GM18951 (cell line): ENCODE measurements around the gene DNAAF6.
"Not testable (repeated sequence)": the region's sequence is repeated elsewhere in the genome, so short reads cannot be mapped to it uniquely, and the experiment has no call there.

Source experiments
- POLR2A ChIP-seq: IDR thresholded peaks from 4 replicates; pipeline ENCODE4 v1.6.1; 2011; ENCODE audit warnings: mild to moderate bottlenecking; ENCODE audit not compliant: insufficient read length, insufficient read depth; ENCODE audit errors: extremely low read depth
- in situ Hi-C: fragments of 300-500 bp; cut with MboI; formaldehyde crosslinking; loops from one replicate; pipeline ENCODE4 v1.12.0; 2022; ENCODE audit warnings: low sequenced_read_pairs, mixed read lengths, inconsistent platforms; ENCODE audit not compliant: unreplicated experiment

DNAAF6 gene

DNA sequence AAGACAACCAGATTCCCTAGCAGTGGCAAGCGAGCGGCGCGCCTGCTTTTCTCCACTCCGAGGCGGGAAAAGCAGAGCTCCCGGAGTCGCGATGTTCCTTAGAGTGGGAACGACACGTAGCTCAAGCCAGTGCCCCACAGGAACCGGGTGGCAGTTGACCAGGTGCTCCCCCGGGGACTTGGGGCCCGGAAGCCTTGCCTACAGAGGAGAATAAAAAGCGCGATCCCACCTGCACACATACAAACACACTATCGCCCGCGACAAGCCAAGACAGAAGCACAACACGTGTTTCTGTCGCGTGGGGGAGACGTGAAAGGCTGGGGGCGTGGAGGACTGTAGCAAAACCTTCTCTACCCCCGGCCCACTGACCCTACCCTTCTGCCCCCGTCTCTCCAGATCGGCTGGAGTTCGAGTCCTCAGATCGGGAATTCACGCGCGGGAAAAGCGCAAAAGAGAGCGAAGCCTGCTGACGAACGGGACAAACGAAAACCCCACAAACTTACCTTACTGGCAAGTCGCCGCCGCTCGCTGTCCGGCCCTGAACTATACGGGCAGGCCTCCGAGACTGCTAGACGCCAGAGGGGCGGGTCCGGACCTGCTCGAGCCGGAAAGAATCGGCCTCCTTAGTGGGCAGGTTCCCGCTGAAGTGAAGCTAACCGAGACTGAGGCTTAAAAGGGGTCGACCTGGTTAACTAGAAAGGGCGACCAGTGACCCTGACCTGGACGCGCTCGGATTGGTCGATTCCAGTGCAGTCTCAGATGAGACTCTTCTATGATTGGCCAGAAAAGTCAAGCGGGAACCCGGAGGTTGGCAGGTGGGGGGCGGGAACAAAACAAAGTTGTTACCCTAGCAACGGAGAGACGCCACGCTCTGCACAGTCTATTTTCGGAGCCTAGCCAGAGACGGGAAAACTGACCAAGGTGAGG, at the start of gene DNAAF6, which contains the start of gene NUP62CL:
DNAAF6 (plus strand) TSS at position 842 of the 927 bp plus-strand sequence. CDS start 6,265 bp downstream, outside the sequence.
NUP62CL (minus strand) TSS at position 664 of the 927 bp plus-strand sequence. CDS start 31,287 bp downstream, outside the sequence.
- in situ Hi-C loops = no loop called here
- TF ChIP-seq POLR2A = no peak

DNA sequence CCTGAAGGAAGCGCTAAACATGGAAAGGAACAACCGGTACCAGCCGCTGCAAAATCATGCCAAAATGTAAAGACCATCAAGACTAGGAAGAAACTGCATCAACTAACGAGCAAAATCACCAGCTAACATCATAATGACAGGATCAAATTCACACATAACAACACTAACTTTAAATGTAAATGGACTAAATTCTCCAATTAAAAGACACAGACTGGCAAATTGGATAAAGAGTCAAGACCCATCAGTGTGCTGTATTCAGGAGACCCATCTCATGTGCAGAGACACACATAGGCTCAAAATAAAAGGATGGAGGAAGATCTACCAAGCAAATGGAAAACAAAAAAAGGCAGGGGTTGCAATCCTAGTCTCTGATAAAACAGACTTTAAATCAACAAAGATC, 48.8 kb upstream of the DNAAF6 start:
- in situ Hi-C loops = not testable (repeated sequence)

DNA sequence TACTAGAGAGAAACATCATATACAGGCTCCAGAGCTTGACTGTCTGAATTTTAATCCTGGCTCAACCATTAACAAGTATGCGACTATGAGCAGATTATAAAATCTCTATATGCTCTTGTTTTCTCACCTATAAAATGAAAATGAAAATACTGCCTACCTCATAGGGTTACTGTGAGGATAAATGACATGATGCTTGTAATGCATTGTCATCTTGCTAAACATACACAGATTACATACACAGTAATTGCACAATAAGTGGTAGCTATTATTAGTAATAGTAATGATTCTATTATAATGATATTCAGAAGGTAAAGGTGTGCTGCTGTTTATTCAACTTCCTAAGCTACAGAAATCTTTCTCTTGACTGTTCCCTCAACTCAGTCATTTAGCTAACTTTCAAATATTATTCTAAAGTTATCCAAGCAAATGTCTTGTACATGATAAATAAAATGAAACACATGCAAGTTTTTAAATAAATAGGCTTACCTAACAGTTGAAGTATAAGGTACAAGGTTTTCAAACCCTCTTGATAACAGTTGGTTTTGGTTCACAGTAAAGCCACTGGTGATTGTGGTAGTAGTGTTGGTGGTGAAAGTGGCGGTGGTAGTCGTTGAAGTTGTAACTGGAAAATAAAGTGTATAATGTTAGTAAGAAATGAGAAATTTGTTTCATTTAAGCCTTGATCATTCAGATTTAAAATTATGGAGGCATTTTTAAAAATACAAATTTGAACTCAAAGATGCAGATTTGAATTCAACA, 39.1 kb upstream of the DNAAF6 start:
- no peak for TF ChIP-seq POLR2A
- in situ Hi-C loops = no loop called here

DNA sequence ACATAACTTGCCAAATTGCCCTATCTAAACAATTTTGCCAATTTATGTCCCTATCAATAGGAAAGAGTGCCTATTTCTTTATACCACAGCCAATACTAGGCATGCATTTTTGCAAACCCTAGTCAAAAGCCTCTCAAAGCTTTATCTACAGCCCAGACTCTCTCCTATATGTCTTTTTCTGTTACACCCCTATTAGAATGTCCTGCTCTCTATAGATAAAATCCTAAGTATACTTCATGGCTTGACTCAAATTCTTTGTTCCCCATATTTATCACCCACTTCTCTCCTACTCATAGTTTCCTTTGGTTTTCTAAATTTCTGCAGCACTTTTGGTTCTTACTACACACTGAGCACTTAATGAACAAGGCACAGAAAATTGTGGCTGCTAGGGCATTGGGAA, 38.2 kb upstream of the DNAAF6 start:
- in situ Hi-C loops = no loop called here
- no peak for TF ChIP-seq POLR2A

DNA sequence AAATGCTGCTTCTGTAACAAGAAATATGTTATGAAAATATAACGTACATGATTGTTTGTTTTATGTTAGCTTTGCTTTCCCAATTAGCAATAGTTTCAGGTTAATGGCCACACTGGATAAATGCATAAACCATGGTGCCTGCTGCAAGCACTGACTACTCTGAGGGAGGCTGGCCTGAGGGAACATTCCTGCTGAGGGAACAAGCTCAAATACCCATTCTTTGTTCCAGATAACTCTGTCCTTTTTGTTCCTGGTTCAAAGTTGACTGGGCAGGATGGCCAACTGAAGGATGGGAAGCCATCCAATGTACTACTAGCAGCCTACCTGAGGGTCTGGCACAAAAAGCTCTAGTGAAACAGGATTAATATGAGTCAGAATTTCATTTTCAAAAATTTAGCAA, 37.7 kb upstream of the DNAAF6 start:
- in situ Hi-C loops = no loop called here
- no peak for TF ChIP-seq POLR2A

DNA sequence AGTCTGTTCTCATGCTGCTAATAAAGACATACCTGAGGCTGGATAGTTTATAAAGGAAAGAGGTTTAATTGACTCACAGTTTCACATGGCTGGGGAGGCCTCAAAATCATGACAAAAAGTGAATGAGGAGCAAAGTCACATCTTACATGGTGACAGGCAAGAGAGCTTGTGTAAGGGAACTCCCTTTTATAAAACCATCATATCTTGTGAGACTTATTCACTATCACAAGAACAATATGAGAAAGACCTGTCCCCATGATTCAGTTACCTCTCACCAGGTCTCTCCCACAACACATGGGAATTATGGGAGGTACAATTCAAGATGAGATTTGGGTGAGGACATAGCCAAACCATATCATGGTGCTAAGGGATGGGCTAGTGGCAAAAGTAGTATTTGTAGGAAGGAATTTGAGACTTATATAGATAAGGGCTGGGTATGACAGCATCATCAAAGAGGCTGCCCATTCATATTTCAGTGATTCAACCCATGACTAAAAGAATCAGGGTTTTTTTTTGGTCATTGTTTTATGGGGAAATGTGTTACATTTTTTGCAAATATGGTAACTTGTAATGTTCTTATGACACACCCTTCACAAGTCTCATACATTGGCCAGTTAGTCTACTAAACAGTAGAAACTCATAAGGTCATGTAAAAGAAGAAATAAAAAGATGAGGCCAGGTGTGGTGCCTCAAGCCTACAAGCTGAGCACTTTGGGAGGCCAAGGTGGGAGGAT, 34.9 kb upstream of the DNAAF6 start:
- no peak for TF ChIP-seq POLR2A
- in situ Hi-C loops = no loop called here

DNA sequence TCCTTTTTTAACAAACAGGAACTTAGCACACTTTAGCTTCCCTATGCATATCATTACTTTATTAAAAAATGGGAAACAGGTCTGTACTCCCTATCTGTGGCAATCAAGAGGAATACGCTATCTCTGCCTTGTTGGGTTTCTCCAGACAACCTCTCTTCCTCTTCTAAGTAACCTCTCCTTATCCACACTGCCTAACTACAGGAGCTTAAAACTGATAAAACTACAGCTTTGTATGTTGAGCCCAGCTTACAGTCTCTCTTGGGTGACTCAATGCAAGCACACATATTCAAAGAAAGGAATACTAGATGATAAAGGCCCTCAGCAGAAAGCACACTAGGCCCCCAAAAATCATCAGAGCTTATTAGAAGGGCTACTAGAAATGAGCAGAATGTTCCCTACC, 9.1 kb upstream of the DNAAF6 start:
- TF ChIP-seq POLR2A = no peak
- in situ Hi-C loops = no loop called here

DNA sequence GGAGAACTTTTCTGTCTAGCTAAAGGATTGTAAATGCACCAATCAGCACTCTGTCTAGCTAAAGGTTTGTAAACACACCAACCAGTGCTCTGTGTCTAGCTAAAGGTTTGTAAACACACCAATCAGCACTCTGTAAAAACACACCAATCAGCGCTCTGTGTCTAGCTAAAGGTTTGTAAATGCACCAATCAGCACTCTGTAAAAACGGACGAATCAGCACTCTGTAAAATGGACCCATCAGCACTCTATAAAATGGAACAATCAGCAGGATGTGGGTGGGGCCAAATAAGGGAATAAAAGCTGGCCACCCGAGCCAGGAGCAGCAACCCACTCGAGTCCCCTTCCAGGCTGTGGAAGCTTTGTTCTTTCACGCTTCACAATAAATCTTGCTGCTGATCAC, 8.3 kb upstream of the DNAAF6 start:
- in situ Hi-C loops = not testable (repeated sequence)

DNA sequence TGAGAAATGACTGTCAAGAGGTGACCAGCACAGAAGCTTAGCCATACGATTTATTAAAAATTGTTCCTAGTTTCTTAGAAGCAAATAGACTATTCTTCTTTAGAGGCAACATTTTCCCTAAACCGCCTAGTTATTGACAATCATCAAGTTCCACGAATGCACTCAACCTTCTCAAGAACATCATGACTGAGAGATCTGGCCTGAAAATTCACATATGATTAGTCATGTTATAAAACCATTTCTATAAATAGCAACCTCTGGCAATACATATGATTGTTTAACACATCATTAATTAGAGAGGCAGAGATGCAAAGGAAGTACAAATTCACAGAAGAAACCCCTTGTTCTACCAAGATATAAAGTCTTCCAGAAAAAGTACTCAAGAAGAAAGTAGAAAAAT, 6.9 kb upstream of the DNAAF6 start:
- in situ Hi-C loops = no loop called here
- TF ChIP-seq POLR2A = no peak

DNA sequence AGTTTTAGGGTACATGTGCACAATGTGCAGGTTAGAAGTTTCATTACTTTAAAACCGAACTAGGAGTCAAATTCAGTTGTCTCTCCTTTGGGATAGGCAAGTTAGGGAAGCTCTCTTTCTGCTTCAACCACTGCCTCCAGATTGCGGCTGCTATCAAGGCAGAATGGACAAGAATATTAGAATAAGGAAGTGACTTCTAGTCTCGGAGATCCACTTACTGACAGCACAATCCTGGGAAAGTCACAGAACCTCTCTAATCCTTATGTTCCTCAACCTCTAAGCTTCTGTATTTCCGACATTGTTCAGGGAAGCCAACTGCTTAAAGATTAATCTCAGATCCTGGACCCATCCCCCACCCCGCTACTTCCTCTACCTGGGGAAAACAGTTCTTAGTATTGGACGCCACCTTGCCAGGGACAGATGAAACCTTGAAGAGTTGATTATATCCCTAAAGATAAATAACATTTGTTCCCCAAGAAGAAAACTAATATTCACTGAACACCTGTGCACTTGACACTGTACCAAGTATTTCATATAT, 2.3 kb upstream of the DNAAF6 start:
- TF ChIP-seq POLR2A = no peak
- in situ Hi-C loops = no loop called here

DNA sequence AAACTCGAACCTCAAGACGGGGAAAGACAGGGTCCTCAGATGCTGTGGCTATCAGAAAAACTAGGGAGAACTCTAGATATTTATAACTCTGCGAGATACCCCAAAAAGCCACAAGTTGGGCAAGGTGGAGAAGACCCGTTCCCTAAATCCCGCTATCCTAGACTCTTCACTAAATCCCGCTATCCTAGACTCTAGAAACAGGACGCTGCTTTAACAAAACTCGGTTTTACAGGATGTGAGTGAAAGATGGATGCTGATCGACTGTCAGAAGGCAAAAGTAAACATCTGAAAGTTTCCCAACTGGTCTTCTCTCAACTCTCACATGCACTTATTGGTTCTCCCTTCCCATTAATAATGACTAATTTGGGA, 270 bp downstream of the DNAAF6 start:
- in situ Hi-C loops = no loop called here
- TF ChIP-seq POLR2A = no peak

DNA sequence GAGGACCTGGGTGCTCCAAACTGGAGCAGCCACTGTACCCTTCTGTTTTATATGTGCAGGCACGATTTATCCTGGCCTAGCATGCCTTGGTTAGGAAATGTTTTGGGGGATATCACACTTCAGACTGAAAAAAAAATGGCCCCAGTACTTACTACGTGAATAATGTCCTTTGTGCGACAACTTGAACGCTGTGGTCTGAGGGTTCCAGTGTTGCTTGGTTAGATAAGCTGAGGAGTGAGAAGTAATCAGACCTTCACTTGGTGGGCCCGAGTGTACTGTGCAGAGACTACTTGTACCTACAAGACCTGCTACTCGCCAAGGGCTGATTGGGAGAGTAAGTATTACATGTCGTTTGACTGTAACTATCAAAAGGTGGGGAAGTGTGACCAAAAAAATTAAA, 678 bp downstream of the DNAAF6 start:
- in situ Hi-C loops = no loop called here

DNA sequence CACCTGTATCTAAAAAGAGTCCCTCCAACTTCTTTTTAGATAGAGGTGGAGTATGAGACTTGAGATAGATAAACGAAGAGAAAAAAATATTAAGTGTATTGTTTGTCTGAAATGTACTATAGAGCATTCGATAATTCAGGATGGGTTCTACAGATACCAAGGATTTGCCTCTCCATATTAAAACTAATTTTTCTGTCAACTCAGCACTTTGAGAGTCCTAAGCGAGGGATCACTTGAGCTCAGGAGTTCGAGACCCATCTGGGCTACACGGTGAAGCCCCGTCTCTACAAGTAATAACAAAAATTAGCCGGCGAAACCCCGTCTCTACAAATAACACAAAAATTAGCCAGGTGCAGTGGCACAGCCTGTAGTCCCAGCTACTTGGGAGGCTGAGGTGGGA, 1.5 kb downstream of the DNAAF6 start:
- in situ Hi-C loops = no loop called here
- no peak for TF ChIP-seq POLR2A

More for the DNA sequence above, 678 bp downstream of the DNAAF6 start:
- TF ChIP-seq POLR2A = no peak

DNA sequence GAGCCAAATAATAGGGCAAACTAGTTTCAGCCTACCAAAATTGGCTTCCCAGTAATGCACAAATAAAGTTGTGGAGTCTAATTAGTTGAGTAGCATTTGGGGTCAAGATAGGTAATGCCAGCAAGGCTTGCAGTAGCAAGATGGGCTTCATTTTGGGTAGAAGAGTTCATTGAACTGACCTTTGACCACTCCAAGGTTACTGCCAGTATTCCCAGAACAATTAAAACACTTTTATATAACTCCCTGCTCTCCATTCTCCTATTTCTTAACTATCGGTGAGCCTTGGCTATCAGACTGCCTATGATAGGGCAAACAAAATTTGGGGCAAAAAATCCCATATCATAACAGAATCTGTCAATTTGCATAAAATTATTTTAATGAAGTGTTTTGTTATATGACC, 7.1 kb downstream of the DNAAF6 start:
- TF ChIP-seq POLR2A = no peak

More for the DNA sequence above, 7.1 kb downstream of the DNAAF6 start:
- in situ Hi-C loops = no loop called here
